ENCODE results near the gene HPCAL1. TPM values are rescaled to one million over a fixed set of nuclear protein-coding genes. Genes with fewer than 3 reads are reported as not detected.
A peak's percentile ranks its signal among the peaks of the same experiment; 100 is the strongest.

HPCAL1 gene
- total RNA-seq, 1 donor from 2014 or later, result 3.7 TPM

- no peaks in the 10 kb centered on the region for H3K9me3 ChIP-seq (ENCODE audit: low read depth)
- no peaks in the 10 kb centered on the region for H3K4me1 ChIP-seq
- no peak for DNase-seq (ENCODE audit: low spot score)
- Mint-ChIP-seq H3K9me3 (no peaks in the 10 kb centered on the region), H3K4me3 (no peak overlapping the region), H3K36me3 (no peaks in the 10 kb centered on the region), H3K4me1 (peaks cover 20% of the 10 kb centered on the region), H3K27me3 (ENCODE audit: insufficient read depth, low read depth) (peaks cover 6% of the 10 kb centered on the region), H3K27ac (no peak overlapping the region)
- no peaks in the 10 kb centered on the region for H3K36me3 ChIP-seq
- no peak overlapping the region for H2AFZ ChIP-seq (replicated peaks)
- TF ChIP-seq EZH2phosphoT487 (IDR thresholded peaks at IDR 0.05) (no peak), EZH2 (IDR thresholded peaks at IDR 0.05) (no peak), CTCF (IDR thresholded peaks at IDR 0.05) (no peak)
- no peak overlapping the region for H3K4me2 ChIP-seq
- no peak overlapping the region for H3K9ac ChIP-seq
- H3K79me2 ChIP-seq (ENCODE audit: low read depth), result no peaks in the 10 kb centered on the region
- H3K27me3 ChIP-seq, result no peaks in the 10 kb centered on the region
- no peak overlapping the region for H3K4me3 ChIP-seq
- no peak overlapping the region for H3K27ac ChIP-seq
- H4K20me1 ChIP-seq (ENCODE audit: low read depth), result no peaks in the 10 kb centered on the region
- H3F3A ChIP-seq (ENCODE audit: low read depth), result no peaks in the 10 kb centered on the region
Measured at GRCh38 chr2:10411557-10411956, 108.9 kb downstream of the HPCAL1 start.

- H3K9me3 Mint-ChIP-seq, result no peaks in the 10 kb centered on the region
- Histone ChIP-seq H3K27ac (no peak overlapping the region), H3K4me1 (no peaks in the 10 kb centered on the region), H3K79me2 (ENCODE audit: low read depth) (no peaks in the 10 kb centered on the region), H3K27me3 (no peaks in the 10 kb centered on the region), H3K9ac (no peak overlapping the region), H4K20me1 (ENCODE audit: low read depth) (no peaks in the 10 kb centered on the region), H3K36me3 (no peaks in the 10 kb centered on the region), H3K4me2 (no peak overlapping the region), H3F3A (ENCODE audit: low read depth) (no peaks in the 10 kb centered on the region), H2AFZ (replicated peaks) (no peak overlapping the region), H3K4me3 (no peak overlapping the region), H3K9me3 (ENCODE audit: low read depth) (no peaks in the 10 kb centered on the region)
- no peak overlapping the region for H3K27ac Mint-ChIP-seq
- H3K4me3 Mint-ChIP-seq, result no peak overlapping the region
- H3K27me3 Mint-ChIP-seq (ENCODE audit: insufficient read depth, low read depth), result peaks cover 2% of the 10 kb centered on the region
- DNase-seq (ENCODE audit: low spot score), result peak; percentile 66
- TF ChIP-seq CTCF (IDR thresholded peaks at IDR 0.05) (no peak), EZH2phosphoT487 (IDR thresholded peaks at IDR 0.05) (no peak), EZH2 (IDR thresholded peaks at IDR 0.05) (no peak)
- no peaks in the 10 kb centered on the region for H3K36me3 Mint-ChIP-seq
- peaks cover 20% of the 10 kb centered on the region for H3K4me1 Mint-ChIP-seq
Measured at GRCh38 chr2:10412380-10412779, 109.7 kb downstream of the HPCAL1 start.

GRCh38 chr2:10413503-10413902 is 110.8 kb downstream of the HPCAL1 start:
- Histone ChIP-seq H3K4me3 (no peak overlapping the region), H3K27ac (no peak overlapping the region), H3K36me3 (no peaks in the 10 kb centered on the region), H3K27me3 (no peaks in the 10 kb centered on the region), H3K4me1 (no peaks in the 10 kb centered on the region), H3F3A (ENCODE audit: low read depth) (no peaks in the 10 kb centered on the region), H3K4me2 (no peak overlapping the region), H3K79me2 (ENCODE audit: low read depth) (no peaks in the 10 kb centered on the region), H3K9ac (no peak overlapping the region), H2AFZ (replicated peaks) (no peak overlapping the region), H3K9me3 (ENCODE audit: low read depth) (no peaks in the 10 kb centered on the region), H4K20me1 (ENCODE audit: low read depth) (no peaks in the 10 kb centered on the region)
- TF ChIP-seq CTCF (IDR thresholded peaks at IDR 0.05) (no peak), EZH2 (IDR thresholded peaks at IDR 0.05) (no peak), EZH2phosphoT487 (IDR thresholded peaks at IDR 0.05) (no peak)
- no peaks in the 10 kb centered on the region for H3K36me3 Mint-ChIP-seq
- no peak for DNase-seq (ENCODE audit: low spot score)
- H3K4me3 Mint-ChIP-seq, result no peak overlapping the region
- peaks cover 2% of the 10 kb centered on the region for H3K27me3 Mint-ChIP-seq (ENCODE audit: insufficient read depth, low read depth)
- H3K27ac Mint-ChIP-seq, result no peak overlapping the region
- H3K4me1 Mint-ChIP-seq, result peaks cover 14% of the 10 kb centered on the region
- no peaks in the 10 kb centered on the region for H3K9me3 Mint-ChIP-seq

All from neural progenitor cell (in vitro differentiated cells).